ENCODE measurements around the gene EPHA2. TPM values are rescaled to one million over a fixed set of nuclear protein-coding genes. Genes with fewer than 3 reads are reported as not detected.
A peak's percentile ranks its signal among the peaks of the same experiment; 100 is the strongest.

EPHA2 gene
- total RNA-seq, 2 donors from 2014 or later: 20.3 to 32.9 TPM

GRCh38 chr1:16150508-16150907 lies 5.4 kb downstream of the EPHA2 start:
- Histone ChIP-seq H3K27ac (peak overlapping the region; percentile 41 to 43), H3K36me3 (peaks cover 6% of the 10 kb centered on the region), H3K4me1 (ENCODE audit: control insufficient read depth in 1 of 2, low read depth in 2 of 2) (peaks cover 37 to 73% of the 10 kb centered on the region in 2 donors), H3K4me3 (no peak overlapping the region), H3K27me3 (replicated peaks; ENCODE audit: insufficient read depth) (no peaks in the 10 kb centered on the region), H3K9me3 (no peaks in the 10 kb centered on the region)
- DNase-seq (ENCODE audit: low spot score) (no peak), ATAC-seq (ENCODE audit: insufficient number of reproducible peaks, low FRiP score, low read depth) (no peak)
- TF ChIP-seq CTCF (IDR thresholded peaks at IDR 0.05): no peak

GRCh38 chr1:16149702-16150488 lies 6.0 kb downstream of the EPHA2 start:
- Histone ChIP-seq H3K9me3 (no peaks in the 10 kb centered on the region), H3K36me3 (peaks cover 6% of the 10 kb centered on the region), H3K27ac (peak overlapping the region in 1 of 2 donors; percentile 43), H3K4me3 (no peak overlapping the region), H3K27me3 (replicated peaks; ENCODE audit: insufficient read depth) (no peaks in the 10 kb centered on the region), H3K4me1 (ENCODE audit: control insufficient read depth in 1 of 2, low read depth in 2 of 2) (peaks cover 38 to 79% of the 10 kb centered on the region in 2 donors)
- TF ChIP-seq CTCF (IDR thresholded peaks at IDR 0.05): no peak
- ATAC-seq (ENCODE audit: insufficient number of reproducible peaks, low FRiP score, low read depth) (no peak), DNase-seq (ENCODE audit: low spot score) (no peak)

GRCh38 chr1:16149146-16149545 lies 6.7 kb downstream of the EPHA2 start:
- no peak overlapping the region for H3K27ac ChIP-seq
- DNase-seq (ENCODE audit: low spot score): no peak
- peaks cover 6% of the 10 kb centered on the region for H3K36me3 ChIP-seq
- ATAC-seq (ENCODE audit: insufficient number of reproducible peaks, low FRiP score, low read depth): no peak
- H3K9me3 ChIP-seq: no peaks in the 10 kb centered on the region
- H3K4me1 ChIP-seq (ENCODE audit: control insufficient read depth in 1 of 2, low read depth in 2 of 2): peaks cover 38 to 84% of the 10 kb centered on the region in 2 donors
- TF ChIP-seq CTCF (IDR thresholded peaks at IDR 0.05): no peak
- no peaks in the 10 kb centered on the region for H3K27me3 ChIP-seq (replicated peaks; ENCODE audit: insufficient read depth)
- no peak overlapping the region for H3K4me3 ChIP-seq

- Histone ChIP-seq H3K27ac (peak overlapping the region in 1 of 2 donors; percentile 96), H3K9me3 (no peaks in the 10 kb centered on the region), H3K4me3 (no peak overlapping the region), H3K27me3 (replicated peaks; ENCODE audit: insufficient read depth) (no peaks in the 10 kb centered on the region), H3K4me1 (ENCODE audit: control insufficient read depth in 1 of 2, low read depth in 2 of 2) (peaks cover 32 to 81% of the 10 kb centered on the region in 2 donors), H3K36me3 (peaks cover 6% of the 10 kb centered on the region)
- TF ChIP-seq CTCF (IDR thresholded peaks at IDR 0.05): no peak
- ATAC-seq (ENCODE audit: insufficient number of reproducible peaks, low FRiP score, low read depth) (no peak), DNase-seq (ENCODE audit: low spot score) (no peak)
Observed at GRCh38 chr1:16148329-16149092, 7.4 kb downstream of the EPHA2 start.
